ENCODE results near the gene NBPF8. TPM values are rescaled to one million over a fixed set of nuclear protein-coding genes. Genes with fewer than 3 reads are reported as not detected.
A peak's percentile ranks its signal among the peaks of the same experiment; 100 is the strongest.
"Not testable (repeated sequence)": the region's sequence is repeated elsewhere in the genome, so short reads cannot be mapped to it uniquely, and the experiment has no call there.

Gene NBPF8
- total RNA-seq, 1 donor from 2014 or later, result 21.3 TPM

GRCh38 chr1:120431626-120432025, 16.8 kb downstream of the NBPF8 start:
- not testable (repeated sequence) for DNase-seq (ENCODE audit: extremely low spot score, unreplicated experiment); H3K27me3 Mint-ChIP-seq (ENCODE audit: unreplicated experiment); H3K36me3 Mint-ChIP-seq (ENCODE audit: unreplicated experiment); H3K9me3 Mint-ChIP-seq (ENCODE audit: unreplicated experiment); H3K4me3 Mint-ChIP-seq (ENCODE audit: unreplicated experiment); H3K27ac Mint-ChIP-seq (ENCODE audit: unreplicated experiment); H3K4me1 Mint-ChIP-seq (ENCODE audit: unreplicated experiment)

DNA sequence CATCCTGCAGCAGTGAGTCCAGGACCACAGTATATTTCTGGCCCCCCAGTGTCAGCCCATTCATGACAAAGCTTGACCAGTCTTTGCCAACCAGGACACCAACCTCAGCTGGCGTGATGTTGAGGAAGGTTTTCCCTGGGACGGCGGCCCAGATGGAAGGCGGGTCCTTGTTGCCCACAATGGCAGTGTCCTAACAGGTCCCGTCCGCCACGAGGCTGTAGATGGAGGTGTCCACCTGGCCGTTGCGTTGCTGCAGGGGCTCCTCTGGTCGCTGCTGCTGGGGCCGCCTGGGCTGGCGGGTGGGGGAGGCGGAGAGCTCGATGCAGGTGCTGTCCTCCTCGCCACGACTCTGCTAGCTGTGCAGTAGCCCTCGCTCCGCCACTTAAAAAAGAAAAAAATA, 19.0 kb downstream of the NBPF8 start:
- not testable (repeated sequence) for H3K27me3 Mint-ChIP-seq (ENCODE audit: unreplicated experiment); H3K4me3 Mint-ChIP-seq (ENCODE audit: unreplicated experiment); DNase-seq (ENCODE audit: extremely low spot score, unreplicated experiment); H3K9me3 Mint-ChIP-seq (ENCODE audit: unreplicated experiment); H3K27ac Mint-ChIP-seq (ENCODE audit: unreplicated experiment); H3K4me1 Mint-ChIP-seq (ENCODE audit: unreplicated experiment); H3K36me3 Mint-ChIP-seq (ENCODE audit: unreplicated experiment)

- H3K27ac Mint-ChIP-seq (ENCODE audit: unreplicated experiment); H3K4me3 Mint-ChIP-seq (ENCODE audit: unreplicated experiment); H3K27me3 Mint-ChIP-seq (ENCODE audit: unreplicated experiment); H3K4me1 Mint-ChIP-seq (ENCODE audit: unreplicated experiment); DNase-seq (ENCODE audit: extremely low spot score, unreplicated experiment); H3K9me3 Mint-ChIP-seq (ENCODE audit: unreplicated experiment); H3K36me3 Mint-ChIP-seq (ENCODE audit: unreplicated experiment): not testable (repeated sequence)
- TF ChIP-seq CTCF (IDR thresholded peaks at IDR 0.05), result peak; percentile 38
These were observed 34.3 kb downstream of the NBPF8 start for GRCh38 chr1:120449124-120449523.

Other genes starting within 250 kb of the NBPF8 start
- gene SEC22B, start 238.5 kb upstream of the NBPF8 start, total RNA-seq, result 40.0 and 40.8 TPM in 2 replicates

All from osteocyte (in vitro differentiated cells).